HEK293 (cell line): ENCODE results near the gene DHCR7.

Source experiments
- CTCF ChIA-PET: fragments of 350-600 bp; formaldehyde crosslinking; extraction: SDS; loops from one replicate; lab custom pipeline; 2021; ENCODE audit warnings: antibody characterized with exemption; lab: Yijun Ruan, JAX
- POLR2A ChIA-PET: fragments of 300-600 bp; formaldehyde crosslinking; extraction: SDS; loops from one replicate; lab custom pipeline; 2020; ENCODE audit warnings: antibody characterized with exemption, inconsistent platforms; lab: Yijun Ruan, JAX
- H3K27ac ChIP-seq: fragments of 200-500 bp; sonication (Bioruptor generic); 2 replicates; pipeline ENCODE4 v1.5.1; 2014; ENCODE audit warnings: low read depth, low read length, control low read depth, inconsistent platforms; ENCODE audit errors: extremely low read depth
- H3K36me3 ChIP-seq, 2 experiments: fragments of 200-500 bp in 1 of 2; sonication (Bioruptor generic) in 1 of 2; 1 replicate in 1 of 2; 2 replicates in 1 of 2; pipeline ENCODE4 v1.5.1; 2014 to 2017; ENCODE audit warnings: inconsistent platforms in 2 of 2, low read length in 2 of 2; ENCODE audit not compliant: control insufficient read depth in 2 of 2, insufficient read depth in 1 of 2
- H3K4me1 ChIP-seq: fragments of 200-500 bp; sonication (Bioruptor generic); 2 replicates; pipeline ENCODE4 v1.5.1; 2014; ENCODE audit warnings: mild to moderate bottlenecking, low read length, inconsistent platforms; ENCODE audit not compliant: control insufficient read depth, insufficient read depth
- H3K4me3 ChIP-seq: 2 replicates; pipeline ENCODE4 v1.5.1; 2011; ENCODE audit warnings: low read depth, mild to moderate bottlenecking, control low read depth, low read length, moderate library complexity
- H3K9me3 ChIP-seq: fragments of 200-500 bp; sonication (Bioruptor generic); 2 replicates; pipeline ENCODE4 v1.5.1; 2014; ENCODE audit warnings: low read depth, low read length, inconsistent platforms; ENCODE audit not compliant: control insufficient read depth, insufficient read depth
- GLI4 ChIP-seq: fragments of 450-650 bp; formaldehyde crosslinking; IDR thresholded peaks from 2 replicates; pipeline ENCODE4 v1.5.1; 2016; ENCODE audit warnings: missing biosample characterization, missing genetic modification characterization
- KLF9 ChIP-seq: fragments of 450-650 bp; formaldehyde crosslinking; IDR thresholded peaks from 2 replicates; pipeline ENCODE4 v1.5.1; 2016; ENCODE audit warnings: missing biosample characterization, missing genetic modification characterization, low read depth
- SCRT1 ChIP-seq: fragments of 450-650 bp; formaldehyde crosslinking; IDR thresholded peaks from 2 replicates; pipeline ENCODE4 v1.5.1; 2016; ENCODE audit warnings: missing biosample characterization, missing genetic modification characterization, borderline replicate concordance
- SP3 ChIP-seq: fragments of 450-650 bp; formaldehyde crosslinking; IDR thresholded peaks from 2 replicates; pipeline ENCODE4 v1.5.1; 2016; ENCODE audit warnings: missing biosample characterization, missing genetic modification characterization
- ZFP3 ChIP-seq: fragments of 450-650 bp; formaldehyde crosslinking; IDR thresholded peaks from 2 replicates; pipeline ENCODE4 v1.5.1; 2016; ENCODE audit warnings: low read depth, missing biosample characterization, missing genetic modification characterization
- ZFP41 ChIP-seq: fragments of 450-650 bp; formaldehyde crosslinking; IDR thresholded peaks from 2 replicates; pipeline ENCODE4 v1.5.1; 2016; ENCODE audit warnings: missing biosample characterization, missing genetic modification characterization, borderline replicate concordance
- ZNF121 ChIP-seq: fragments of 450-650 bp; formaldehyde crosslinking; IDR thresholded peaks from 2 replicates; pipeline ENCODE4 v1.5.1; 2016; ENCODE audit warnings: missing biosample characterization, missing genetic modification characterization
- ZNF146 ChIP-seq: fragments of 450-650 bp; formaldehyde crosslinking; IDR thresholded peaks from 2 replicates; pipeline ENCODE4 v1.5.1; 2016; ENCODE audit warnings: missing biosample characterization, missing genetic modification characterization
- ZNF214 ChIP-seq: fragments of 450-650 bp; formaldehyde crosslinking; IDR thresholded peaks from 2 replicates; pipeline ENCODE4 v1.5.1; 2017; ENCODE audit warnings: missing biosample characterization, mild to moderate bottlenecking, missing genetic modification characterization, borderline replicate concordance
- ZNF23 ChIP-seq: fragments of 450-650 bp; formaldehyde crosslinking; IDR thresholded peaks from 2 replicates; pipeline ENCODE4 v1.5.1; 2016; ENCODE audit warnings: missing biosample characterization, missing genetic modification characterization, borderline replicate concordance
- ZNF302 ChIP-seq: fragments of 450-650 bp; formaldehyde crosslinking; IDR thresholded peaks from 2 replicates; pipeline ENCODE4 v1.5.1; 2016; ENCODE audit warnings: missing biosample characterization, missing genetic modification characterization, low read depth
- ZNF398 ChIP-seq: fragments of 450-650 bp; formaldehyde crosslinking; IDR thresholded peaks from 2 replicates; pipeline ENCODE4 v1.5.1; 2017; ENCODE audit warnings: missing biosample characterization, missing genetic modification characterization
- ZNF558 ChIP-seq: fragments of 450-650 bp; formaldehyde crosslinking; IDR thresholded peaks from 2 replicates; pipeline ENCODE4 v1.5.1; 2016; ENCODE audit warnings: missing biosample characterization, missing genetic modification characterization
- ZNF560 ChIP-seq: fragments of 450-650 bp; formaldehyde crosslinking; IDR thresholded peaks from 2 replicates; pipeline ENCODE4 v1.5.1; 2017; ENCODE audit warnings: missing biosample characterization, missing genetic modification characterization, borderline replicate concordance
- ZNF571 ChIP-seq: fragments of 450-650 bp; formaldehyde crosslinking; IDR thresholded peaks from 2 replicates; pipeline ENCODE4 v1.5.0; 2017; ENCODE audit warnings: missing biosample characterization, missing genetic modification characterization
- ZNF777 ChIP-seq: fragments of 450-650 bp; formaldehyde crosslinking; IDR thresholded peaks from 2 replicates; pipeline ENCODE4 v1.5.1; 2017; ENCODE audit warnings: missing biosample characterization, missing genetic modification characterization, borderline replicate concordance
- ZSCAN4 ChIP-seq: fragments of 450-650 bp; formaldehyde crosslinking; IDR thresholded peaks from 2 replicates; pipeline ENCODE4 v1.5.1; 2017; ENCODE audit warnings: missing biosample characterization, missing genetic modification characterization
- TF ChIP-seq, protein P1 (sequence below): fragments of 450-650 bp; formaldehyde crosslinking; IDR thresholded peaks from 2 replicates; pipeline ENCODE4 v1.5.1; 2016; ENCODE audit warnings: missing biosample characterization, missing genetic modification characterization
- TF ChIP-seq, protein P2 (sequence below): fragments of 450-650 bp; formaldehyde crosslinking; IDR thresholded peaks from 2 replicates; pipeline ENCODE4 v1.5.1; 2016; ENCODE audit warnings: missing biosample characterization, missing genetic modification characterization
- TF ChIP-seq, protein P3 (sequence below): fragments of 450-650 bp; formaldehyde crosslinking; IDR thresholded peaks from 2 replicates; pipeline ENCODE4 v1.5.1; 2016; ENCODE audit warnings: missing biosample characterization, missing genetic modification characterization, borderline replicate concordance

DHCR7 gene

DNA sequence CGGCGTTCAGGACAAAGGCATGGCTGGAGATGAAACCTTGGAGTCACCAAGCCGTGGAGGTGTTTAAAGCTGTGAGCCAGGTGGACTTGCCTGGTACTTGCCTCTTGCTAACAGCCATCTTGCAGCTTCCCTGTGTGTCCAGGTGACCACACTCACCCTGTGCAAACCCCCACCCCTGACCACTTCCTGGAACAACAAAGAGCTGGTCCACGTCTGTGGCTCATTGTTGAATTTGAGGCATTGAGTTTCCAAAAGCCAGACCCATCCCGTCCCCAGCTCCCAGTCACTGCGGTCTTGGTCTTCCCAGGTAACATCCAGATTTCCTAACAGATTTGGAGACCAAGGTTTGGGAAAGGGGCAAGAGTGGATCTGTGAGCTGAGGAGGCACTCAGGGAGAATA lies 18.5 kb downstream of the DHCR7 start:
- CTCF ChIA-PET, result interaction anchor here (1.1 kb wide), 1 partner anchor 17 kb away, joined by 3 read pairs; no protein-coding TSS in a partner anchor
- Histone ChIP-seq H3K4me1 (no peaks in the 10 kb centered on the region), H3K36me3 (peaks cover 0 to 1% of the 10 kb centered on the region in 2 experiments; a peak in 1 of 3 replicates), H3K4me3 (no peak overlapping the region), H3K9me3 (no peaks in the 10 kb centered on the region), H3K27ac (no peak overlapping the region)
- no peak for TF ChIP-seq ZFP41
- no peak for TF ChIP-seq GLI4 (tag by site-specific recombination)
- TF ChIP-seq ZNF146 (tag by site-specific recombination), result no peak
- TF ChIP-seq ZNF302 (tag by site-specific recombination), result no peak
- no peak for TF ChIP-seq ZNF777 (tag by site-specific recombination)
- TF ChIP-seq ZNF398, result no peak
- TF ChIP-seq, protein P1, sequence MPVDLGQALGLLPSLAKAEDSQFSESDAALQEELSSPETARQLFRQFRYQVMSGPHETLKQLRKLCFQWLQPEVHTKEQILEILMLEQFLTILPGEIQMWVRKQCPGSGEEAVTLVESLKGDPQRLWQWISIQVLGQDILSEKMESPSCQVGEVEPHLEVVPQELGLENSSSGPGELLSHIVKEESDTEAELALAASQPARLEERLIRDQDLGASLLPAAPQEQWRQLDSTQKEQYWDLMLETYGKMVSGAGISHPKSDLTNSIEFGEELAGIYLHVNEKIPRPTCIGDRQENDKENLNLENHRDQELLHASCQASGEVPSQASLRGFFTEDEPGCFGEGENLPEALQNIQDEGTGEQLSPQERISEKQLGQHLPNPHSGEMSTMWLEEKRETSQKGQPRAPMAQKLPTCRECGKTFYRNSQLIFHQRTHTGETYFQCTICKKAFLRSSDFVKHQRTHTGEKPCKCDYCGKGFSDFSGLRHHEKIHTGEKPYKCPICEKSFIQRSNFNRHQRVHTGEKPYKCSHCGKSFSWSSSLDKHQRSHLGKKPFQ, result no peak
- TF ChIP-seq ZNF560 (tag by site-specific recombination), result no peak
- TF ChIP-seq ZNF121 (tag by site-specific recombination), result no peak
- TF ChIP-seq ZNF571 (tag by site-specific recombination), result no peak
- no peak for TF ChIP-seq ZFP3 (tag by site-specific recombination)
- POLR2A ChIA-PET, result interaction anchor here (1.1 kb wide), 1 partner anchor 19 kb away, joined by 3 read pairs; the partner anchor contains the start of gene DHCR7

DNA sequence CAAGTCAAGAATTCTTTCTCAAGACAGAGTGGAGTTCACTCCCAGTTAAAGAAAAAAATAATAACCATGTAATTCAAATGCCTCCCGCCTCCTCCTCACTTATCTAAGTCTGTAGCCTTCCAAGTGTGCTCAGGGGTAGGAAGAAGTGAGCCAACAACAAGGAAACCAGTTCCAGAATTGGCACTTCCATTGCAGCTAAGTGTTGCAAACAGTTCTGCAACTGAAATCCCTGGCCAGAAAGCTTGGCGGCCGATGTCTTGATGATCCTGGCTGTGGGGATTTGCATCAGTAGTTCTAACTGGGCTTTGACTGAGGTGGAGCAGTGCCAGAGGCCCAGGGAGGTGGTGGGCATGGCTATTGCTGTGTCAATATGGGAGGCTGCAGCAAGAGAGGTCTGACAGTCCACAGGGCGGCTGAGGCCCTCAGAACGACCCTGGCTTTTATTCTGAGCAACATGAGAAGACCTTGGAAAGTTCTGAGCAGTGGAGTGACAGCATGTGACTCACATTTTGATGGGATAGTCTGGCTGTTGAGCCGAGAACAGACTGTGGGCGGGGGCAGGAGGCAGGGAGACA lies 19.2 kb downstream of the DHCR7 start:
- Histone ChIP-seq H3K4me3 (no peak overlapping the region), H3K36me3 (no peaks in the 10 kb centered on the region), H3K27ac (no peak overlapping the region), H3K9me3 (no peaks in the 10 kb centered on the region), H3K4me1 (no peaks in the 10 kb centered on the region)
- CTCF ChIA-PET, result interaction anchor here (0.6 to 1.1 kb wide), 3 partner anchors 18 to 660 kb away, joined by 3 read pairs; no protein-coding TSS in a partner anchor
- POLR2A ChIA-PET, result no interaction called here
- TF ChIP-seq, protein P2, sequence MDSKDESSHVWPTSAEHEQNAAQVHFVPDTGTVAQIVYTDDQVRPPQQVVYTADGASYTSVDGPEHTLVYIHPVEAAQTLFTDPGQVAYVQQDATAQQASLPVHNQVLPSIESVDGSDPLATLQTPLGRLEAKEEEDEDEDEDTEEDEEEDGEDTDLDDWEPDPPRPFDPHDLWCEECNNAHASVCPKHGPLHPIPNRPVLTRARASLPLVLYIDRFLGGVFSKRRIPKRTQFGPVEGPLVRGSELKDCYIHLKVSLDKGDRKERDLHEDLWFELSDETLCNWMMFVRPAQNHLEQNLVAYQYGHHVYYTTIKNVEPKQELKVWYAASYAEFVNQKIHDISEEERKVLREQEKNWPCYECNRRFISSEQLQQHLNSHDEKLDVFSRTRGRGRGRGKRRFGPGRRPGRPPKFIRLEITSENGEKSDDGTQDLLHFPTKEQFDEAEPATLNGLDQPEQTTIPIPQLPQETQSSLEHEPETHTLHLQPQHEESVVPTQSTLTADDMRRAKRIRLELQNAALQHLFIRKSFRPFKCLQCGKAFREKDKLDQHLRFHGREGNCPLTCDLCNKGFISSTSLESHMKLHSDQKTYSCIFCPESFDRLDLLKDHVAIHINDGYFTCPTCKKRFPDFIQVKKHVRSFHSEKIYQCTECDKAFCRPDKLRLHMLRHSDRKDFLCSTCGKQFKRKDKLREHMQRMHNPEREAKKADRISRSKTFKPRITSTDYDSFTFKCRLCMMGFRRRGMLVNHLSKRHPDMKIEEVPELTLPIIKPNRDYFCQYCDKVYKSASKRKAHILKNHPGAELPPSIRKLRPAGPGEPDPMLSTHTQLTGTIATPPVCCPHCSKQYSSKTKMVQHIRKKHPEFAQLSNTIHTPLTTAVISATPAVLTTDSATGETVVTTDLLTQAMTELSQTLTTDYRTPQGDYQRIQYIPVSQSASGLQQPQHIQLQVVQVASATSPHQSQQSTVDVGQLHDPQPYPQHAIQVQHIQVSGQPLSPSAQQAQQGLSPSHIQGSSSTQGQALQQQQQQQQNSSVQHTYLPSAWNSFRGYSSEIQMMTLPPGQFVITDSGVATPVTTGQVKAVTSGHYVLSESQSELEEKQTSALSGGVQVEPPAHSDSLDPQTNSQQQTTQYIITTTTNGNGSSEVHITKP (tag by site-specific recombination), result no peak
- TF ChIP-seq ZNF558, result no peak
- TF ChIP-seq, protein P3, sequence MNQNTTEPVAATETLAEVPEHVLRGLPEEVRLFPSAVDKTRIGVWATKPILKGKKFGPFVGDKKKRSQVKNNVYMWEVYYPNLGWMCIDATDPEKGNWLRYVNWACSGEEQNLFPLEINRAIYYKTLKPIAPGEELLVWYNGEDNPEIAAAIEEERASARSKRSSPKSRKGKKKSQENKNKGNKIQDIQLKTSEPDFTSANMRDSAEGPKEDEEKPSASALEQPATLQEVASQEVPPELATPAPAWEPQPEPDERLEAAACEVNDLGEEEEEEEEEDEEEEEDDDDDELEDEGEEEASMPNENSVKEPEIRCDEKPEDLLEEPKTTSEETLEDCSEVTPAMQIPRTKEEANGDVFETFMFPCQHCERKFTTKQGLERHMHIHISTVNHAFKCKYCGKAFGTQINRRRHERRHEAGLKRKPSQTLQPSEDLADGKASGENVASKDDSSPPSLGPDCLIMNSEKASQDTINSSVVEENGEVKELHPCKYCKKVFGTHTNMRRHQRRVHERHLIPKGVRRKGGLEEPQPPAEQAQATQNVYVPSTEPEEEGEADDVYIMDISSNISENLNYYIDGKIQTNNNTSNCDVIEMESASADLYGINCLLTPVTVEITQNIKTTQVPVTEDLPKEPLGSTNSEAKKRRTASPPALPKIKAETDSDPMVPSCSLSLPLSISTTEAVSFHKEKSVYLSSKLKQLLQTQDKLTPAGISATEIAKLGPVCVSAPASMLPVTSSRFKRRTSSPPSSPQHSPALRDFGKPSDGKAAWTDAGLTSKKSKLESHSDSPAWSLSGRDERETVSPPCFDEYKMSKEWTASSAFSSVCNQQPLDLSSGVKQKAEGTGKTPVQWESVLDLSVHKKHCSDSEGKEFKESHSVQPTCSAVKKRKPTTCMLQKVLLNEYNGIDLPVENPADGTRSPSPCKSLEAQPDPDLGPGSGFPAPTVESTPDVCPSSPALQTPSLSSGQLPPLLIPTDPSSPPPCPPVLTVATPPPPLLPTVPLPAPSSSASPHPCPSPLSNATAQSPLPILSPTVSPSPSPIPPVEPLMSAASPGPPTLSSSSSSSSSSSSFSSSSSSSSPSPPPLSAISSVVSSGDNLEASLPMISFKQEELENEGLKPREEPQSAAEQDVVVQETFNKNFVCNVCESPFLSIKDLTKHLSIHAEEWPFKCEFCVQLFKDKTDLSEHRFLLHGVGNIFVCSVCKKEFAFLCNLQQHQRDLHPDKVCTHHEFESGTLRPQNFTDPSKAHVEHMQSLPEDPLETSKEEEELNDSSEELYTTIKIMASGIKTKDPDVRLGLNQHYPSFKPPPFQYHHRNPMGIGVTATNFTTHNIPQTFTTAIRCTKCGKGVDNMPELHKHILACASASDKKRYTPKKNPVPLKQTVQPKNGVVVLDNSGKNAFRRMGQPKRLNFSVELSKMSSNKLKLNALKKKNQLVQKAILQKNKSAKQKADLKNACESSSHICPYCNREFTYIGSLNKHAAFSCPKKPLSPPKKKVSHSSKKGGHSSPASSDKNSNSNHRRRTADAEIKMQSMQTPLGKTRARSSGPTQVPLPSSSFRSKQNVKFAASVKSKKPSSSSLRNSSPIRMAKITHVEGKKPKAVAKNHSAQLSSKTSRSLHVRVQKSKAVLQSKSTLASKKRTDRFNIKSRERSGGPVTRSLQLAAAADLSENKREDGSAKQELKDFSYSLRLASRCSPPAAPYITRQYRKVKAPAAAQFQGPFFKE, result no peak
- TF ChIP-seq SP3 (tag by site-specific recombination), result no peak
- no peak for TF ChIP-seq SCRT1
- no peak for TF ChIP-seq ZSCAN4 (tag by site-specific recombination)
- TF ChIP-seq ZNF214, result no peak
- no peak for TF ChIP-seq KLF9 (tag by site-specific recombination)
- no peak for TF ChIP-seq ZNF23
